C4-2B (cell line): ENCODE data around the gene TP53TG5.

ENCODE experiments used
- H3K27ac ChIP-seq: fragments of 450-650 bp; 2 replicates; pipeline ENCODE4 v1.5.1; 2017
- ZFX ChIP-seq: fragments of 450-650 bp; IDR thresholded peaks from 2 replicates; pipeline ENCODE4 v1.6.1; 2017
- TF ChIP-seq, protein P1 (sequence below): fragments of 450-650 bp; conservative IDR thresholded peaks from 2 replicates; pipeline ENCODE4 v1.5.1; 2017; ENCODE audit warnings: mild to moderate bottlenecking

TP53TG5 gene

DNA sequence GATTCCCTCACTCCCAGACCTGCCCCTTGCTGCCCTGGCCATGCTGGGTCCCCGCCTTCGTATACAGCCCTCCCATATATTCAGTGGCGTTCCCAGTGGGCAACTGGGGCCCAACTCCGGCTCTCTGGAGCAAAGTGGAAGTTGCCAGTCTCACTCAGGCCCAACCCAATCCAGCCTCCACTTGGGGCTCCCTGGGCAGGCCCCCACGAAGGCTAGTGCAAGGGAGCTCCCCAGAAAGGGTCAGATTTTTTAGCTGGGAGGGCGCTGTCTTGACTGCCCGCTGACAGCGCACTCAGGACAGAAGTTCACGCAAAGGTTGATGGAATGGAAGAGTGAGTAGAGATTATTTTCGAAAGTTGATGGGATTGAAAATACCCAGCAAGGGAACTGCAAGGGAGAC, 5.9 kb downstream of the TP53TG5 start:
- no peak overlapping the region for H3K27ac ChIP-seq
- TF ChIP-seq, protein P1, sequence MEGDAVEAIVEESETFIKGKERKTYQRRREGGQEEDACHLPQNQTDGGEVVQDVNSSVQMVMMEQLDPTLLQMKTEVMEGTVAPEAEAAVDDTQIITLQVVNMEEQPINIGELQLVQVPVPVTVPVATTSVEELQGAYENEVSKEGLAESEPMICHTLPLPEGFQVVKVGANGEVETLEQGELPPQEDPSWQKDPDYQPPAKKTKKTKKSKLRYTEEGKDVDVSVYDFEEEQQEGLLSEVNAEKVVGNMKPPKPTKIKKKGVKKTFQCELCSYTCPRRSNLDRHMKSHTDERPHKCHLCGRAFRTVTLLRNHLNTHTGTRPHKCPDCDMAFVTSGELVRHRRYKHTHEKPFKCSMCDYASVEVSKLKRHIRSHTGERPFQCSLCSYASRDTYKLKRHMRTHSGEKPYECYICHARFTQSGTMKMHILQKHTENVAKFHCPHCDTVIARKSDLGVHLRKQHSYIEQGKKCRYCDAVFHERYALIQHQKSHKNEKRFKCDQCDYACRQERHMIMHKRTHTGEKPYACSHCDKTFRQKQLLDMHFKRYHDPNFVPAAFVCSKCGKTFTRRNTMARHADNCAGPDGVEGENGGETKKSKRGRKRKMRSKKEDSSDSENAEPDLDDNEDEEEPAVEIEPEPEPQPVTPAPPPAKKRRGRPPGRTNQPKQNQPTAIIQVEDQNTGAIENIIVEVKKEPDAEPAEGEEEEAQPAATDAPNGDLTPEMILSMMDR, result no peak
- TF ChIP-seq ZFX, result no peak

DNA sequence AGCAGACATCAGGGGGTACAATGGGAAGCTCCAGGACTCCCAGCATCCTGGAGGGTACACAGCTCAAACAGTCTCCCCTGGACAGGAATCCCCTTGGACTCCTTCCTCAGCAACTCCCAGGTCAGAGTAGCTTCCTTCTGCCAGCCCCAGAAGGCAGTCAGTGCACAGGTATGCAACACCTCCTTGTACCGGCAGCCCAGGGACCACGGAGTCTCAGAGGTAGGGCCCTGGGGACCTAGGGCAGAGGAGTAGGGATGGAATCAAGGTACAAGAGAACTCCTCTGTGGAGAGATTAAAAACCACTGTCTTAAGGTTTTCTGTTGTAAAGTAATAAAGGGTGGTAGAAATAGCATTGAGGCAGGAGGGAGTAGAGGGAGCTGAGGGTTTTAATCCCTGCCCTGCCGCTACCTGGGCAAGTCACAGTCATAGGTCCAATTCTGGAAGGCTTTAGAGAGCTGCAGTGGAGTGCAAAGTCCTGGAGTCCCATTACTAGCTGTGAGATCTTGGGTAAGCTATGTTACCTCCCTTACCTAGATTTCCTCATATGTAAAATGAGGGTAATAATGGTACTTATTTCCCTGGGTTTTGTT, 7.5 kb downstream of the TP53TG5 start:
- TF ChIP-seq, protein P1, result no peak
- TF ChIP-seq ZFX, result no peak
- H3K27ac ChIP-seq, result no peak overlapping the region

DNA sequence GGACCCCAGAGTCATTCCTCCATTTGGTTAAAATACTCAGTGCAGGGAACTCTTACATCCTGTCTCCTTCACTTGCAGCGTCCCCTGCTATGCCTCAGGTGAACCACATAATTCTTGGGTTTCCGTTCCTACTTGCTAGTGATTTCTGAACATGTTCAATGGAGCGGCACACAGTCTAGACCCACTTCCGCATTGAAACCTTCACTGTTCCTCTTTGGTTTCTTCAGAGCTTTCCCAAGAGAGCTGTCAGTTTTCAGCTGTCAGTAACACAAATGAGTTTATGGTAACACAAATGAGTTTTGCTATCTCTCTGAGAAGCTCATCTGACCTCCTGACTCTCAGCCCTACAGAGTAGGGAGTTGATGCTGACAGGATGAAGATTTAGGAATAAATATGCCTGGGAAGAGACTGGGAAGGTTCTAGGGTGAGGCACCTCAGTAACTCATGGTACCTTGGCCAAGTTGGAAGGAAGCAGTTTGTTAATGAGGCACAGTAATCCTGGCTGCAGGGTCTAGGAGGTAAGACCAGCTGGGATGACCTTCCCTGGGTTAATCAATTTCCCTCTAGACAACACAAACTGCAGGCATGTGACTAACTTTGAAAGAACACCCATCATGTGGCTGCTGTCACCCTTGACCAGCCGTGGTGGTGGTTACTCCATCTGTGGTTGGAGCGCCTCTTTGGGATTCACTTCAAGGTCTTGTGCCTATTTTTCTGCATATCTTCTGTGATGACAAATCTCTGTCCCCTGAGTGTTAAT, 9.7 kb downstream of the TP53TG5 start:
- TF ChIP-seq, protein P1, result no peak
- no peak for TF ChIP-seq ZFX
- no peak overlapping the region for H3K27ac ChIP-seq

DNA sequence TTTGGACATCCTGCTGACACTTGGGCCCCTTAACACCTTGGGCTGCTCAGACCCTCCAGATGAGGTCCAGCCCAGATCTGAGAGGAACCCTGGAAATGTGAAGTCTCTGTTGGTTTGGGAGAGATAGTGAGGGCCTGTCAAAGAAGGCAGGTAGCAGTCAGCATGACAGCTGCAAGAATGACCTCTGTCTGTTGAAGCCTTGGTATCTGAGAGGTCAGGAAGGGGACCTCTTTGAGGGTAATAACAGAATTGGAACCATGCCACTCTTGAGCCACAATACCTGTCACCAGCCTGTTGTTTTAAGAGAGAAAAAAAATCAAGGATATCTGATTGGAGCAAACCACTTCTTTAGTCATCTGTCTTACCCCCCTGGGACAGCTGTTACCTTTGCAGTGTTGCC, 11.0 kb downstream of the TP53TG5 start:
- H3K27ac ChIP-seq, result no peak overlapping the region
- TF ChIP-seq ZFX, result no peak
- TF ChIP-seq, protein P1, result no peak

DNA sequence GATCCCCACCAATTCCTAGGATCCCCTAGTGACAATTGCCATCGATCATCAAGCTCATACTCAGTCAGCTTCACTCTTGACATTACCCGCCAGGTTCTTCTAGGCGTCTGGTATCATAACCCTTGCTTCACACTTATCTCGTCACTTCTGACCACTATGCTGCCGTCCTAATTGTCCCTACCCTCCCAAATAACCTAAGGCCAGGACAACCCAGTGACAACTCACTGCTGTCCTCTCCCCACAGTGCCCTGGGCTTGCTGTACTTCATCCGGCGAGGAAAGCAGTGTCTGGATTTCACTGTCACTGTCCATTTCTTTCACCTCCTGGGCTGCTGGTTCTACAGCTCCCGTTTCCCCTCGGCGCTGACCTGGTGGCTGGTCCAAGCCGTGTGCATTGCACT, 11.5 kb downstream of the TP53TG5 start:
- no peak for TF ChIP-seq ZFX
- TF ChIP-seq, protein P1, result no peak
- H3K27ac ChIP-seq, result no peak overlapping the region

DNA sequence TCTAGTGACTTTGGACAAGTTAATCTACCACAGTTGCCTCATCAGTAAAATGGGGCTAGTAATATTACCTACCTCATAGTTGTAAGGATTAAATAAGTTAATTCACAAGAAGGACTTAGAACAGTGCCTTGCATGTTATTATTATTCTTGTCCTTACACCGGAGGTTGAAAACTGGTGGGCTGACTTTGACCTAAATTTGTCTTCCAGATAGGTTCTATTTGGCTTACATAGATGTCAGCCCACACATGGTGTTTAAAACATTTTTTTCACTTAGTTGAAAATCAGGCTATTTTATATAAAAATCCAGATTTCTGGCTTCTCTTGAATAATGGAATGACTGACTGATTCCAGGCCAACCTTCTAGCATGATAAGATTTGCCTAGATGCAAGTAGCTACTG, 11.9 kb downstream of the TP53TG5 start:
- H3K27ac ChIP-seq, result no peak overlapping the region
- TF ChIP-seq ZFX, result no peak
- TF ChIP-seq, protein P1, result no peak

DNA sequence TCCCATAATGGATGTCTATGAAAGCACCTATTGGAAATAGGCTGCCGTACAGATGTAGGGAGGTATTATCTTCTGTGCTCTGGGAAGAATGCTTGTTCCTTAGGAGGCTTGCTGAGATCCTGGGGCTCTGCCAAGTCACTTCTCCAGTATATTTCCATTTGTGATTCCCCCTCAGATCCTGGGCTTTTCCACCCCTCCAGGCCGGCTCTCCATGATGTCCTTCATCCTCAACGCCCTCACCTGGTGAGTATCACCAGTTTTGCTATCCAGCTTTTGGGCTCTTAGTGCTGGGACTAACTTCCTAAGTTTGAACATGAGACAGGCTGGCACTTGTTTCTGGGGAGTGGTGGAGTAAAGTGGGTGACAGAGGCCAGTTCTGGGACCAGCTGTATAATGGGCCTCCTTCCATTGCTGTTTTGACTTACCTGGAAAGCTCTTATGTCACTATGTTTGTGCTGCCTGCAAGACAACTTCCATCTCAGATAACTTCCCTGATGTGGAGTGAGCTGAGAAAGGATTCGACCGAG, 12.6 kb downstream of the TP53TG5 start:
- TF ChIP-seq, protein P1, result no peak
- no peak for TF ChIP-seq ZFX
- no peak overlapping the region for H3K27ac ChIP-seq
